Adrenal gland (tissue), 12 donors: ENCODE results near the gene PRPS1L1. TPM values are rescaled to one million over a fixed set of nuclear protein-coding genes. Genes with fewer than 3 reads are reported as not detected.

Source experiments
- polyA plus RNA-seq, 3 donors: library from polyadenylated mRNA; stranded (reverse); fragments of 200-250 nt in 2 of 3; fragments of 350-450 nt in 1 of 3; fragmentation: Illumina TruSeq in 1 of 3; extraction: RNeasy Lipid Tissue Mini Kit (QIAGEN cat#74804) in 1 of 3; gene quantifications; one replicate each; pipeline ENCODE4 v1.2.3, GENCODE V29; 2013 to 2014
- total RNA-seq, 9 donors: library from RNA; depleted of rRNA in 4 of 9; stranded (reverse); fragments of >200 nt in 4 of 9; fragments of 120-200 nt in 1 of 9; fragmentation: NEBNext Ultra II Directional in 1 of 9; extraction: Animal tissue kit (Norgen Biotek cat#: 25700) in 1 of 9; gene quantifications; one replicate each; pipeline versions ENCODE4 v1.1.0 to v1.2.4, GENCODE V29; 2013 to 2023
- donor health status: healthy with polysubstance abuse.
- donor health status: Bipolar disorder and iron deficiency.
- donor health status: DM: yes; HTN: yes; CAD: no.
- donor health status: DM: no; HTN: no; CAD: no.
- donor health status: DM: no; HTN: no; CAD: no.
- donor health status: DM: yes; HTN: yes; CAD: no.

The PRPS1L1 gene
- total and polyA plus RNA-seq, 12 donors, result not detected

Other genes with a start within 250 kb of the PRPS1L1 start
- 100 to 1,000 TPM in 1 of 9 donors, 10 to 100 TPM in 8; 42.7 to 113 (median 69.0) TPM for gene SNX13, start 87.4 kb downstream of the PRPS1L1 start, total RNA-seq
- 10 to 100 TPM in 1 of 3 donors, 1 to 10 TPM in 2; 8.5 to 49.0 (median 9.0) TPM for gene SNX13, start 87.4 kb downstream of the PRPS1L1 start, polyA plus RNA-seq